ENCODE measurements around the gene CCDC110.

CCDC110 gene

DNA sequence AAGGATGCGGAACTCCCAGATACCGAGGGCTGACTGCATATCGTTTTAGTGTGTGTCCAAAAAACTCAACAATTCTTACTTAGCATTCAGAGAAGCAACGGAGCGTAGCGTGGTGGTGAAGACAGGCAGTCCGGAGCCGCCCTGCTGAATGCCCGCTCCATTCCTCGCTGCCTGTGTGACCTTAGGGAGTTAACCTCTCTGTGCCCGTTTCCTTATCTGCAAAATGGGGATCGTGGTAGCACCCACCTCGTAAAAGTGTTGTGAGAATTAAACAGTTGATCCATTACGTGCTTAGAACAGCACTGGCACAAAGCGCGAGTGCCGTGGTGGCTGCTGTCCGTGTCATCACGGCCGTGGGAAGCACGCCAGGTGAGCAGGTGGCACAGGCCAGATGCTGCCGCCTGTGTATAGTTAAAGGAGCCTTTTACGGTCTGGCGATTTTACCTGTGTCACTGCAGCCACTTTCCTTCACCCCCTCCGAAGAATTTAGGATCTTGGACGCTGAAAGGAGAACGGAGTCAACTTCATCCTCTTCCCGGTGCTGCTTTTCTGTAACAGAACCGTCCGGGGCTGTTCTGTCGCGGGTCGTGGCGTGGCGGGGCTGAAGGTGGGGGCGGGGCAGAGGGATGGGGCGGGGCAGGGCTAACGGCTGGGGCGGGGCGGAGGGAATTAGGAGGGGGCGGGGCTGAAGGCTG is 885 bp downstream of the CCDC110 start:
- peak in 1 of 2 experiments; percentile 32 for DNase-seq

DNA sequence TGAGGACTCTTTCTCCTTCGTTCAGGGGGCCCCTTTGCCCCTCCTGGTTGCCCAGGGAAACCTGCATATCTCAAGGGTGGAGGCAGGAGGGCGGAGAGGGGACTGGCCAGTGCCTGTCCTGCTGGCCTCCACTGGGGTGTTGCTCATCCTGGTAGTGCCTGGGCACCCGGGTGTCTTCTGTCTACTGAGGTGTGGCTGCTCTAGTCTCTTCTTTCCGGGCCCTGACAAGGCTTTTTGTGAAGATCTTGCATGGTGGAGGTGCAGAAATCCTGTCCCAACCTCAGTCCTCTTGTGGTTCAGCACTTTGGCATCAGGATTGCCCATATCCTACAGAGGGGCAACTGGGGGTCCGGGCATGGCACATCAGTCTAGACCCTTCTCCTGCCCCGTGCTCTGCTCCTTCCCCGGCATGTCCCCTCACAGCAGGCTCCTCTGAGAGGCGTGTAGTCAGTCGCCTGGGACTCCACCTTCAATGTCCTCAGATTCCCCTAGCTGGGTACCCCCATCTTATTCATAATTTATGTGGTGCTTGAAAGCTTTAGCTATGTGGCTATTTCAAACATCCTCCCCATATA is 1.9 kb downstream of the CCDC110 start:
- no peak for DNase-seq

DNA sequence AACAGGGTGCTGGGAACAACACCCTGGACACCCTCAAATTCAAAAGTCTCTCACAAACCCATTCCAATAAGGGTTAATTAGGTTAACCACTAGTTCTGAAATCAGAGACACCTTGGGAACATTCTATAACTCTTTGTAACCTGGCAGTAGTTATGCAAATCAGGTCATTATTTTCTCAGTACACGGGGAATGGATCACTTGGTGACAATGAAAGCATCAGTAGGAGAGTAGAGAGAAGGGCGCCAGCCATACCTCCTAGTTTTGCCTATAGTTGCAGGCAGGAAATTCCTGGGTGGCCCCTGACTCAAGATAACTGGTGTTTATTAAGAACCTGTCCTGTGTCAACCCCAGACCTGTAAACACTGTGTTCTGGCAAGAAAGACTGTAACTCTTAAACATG is 2.5 kb downstream of the CCDC110 start:
- DNase-seq = no peak

DNA sequence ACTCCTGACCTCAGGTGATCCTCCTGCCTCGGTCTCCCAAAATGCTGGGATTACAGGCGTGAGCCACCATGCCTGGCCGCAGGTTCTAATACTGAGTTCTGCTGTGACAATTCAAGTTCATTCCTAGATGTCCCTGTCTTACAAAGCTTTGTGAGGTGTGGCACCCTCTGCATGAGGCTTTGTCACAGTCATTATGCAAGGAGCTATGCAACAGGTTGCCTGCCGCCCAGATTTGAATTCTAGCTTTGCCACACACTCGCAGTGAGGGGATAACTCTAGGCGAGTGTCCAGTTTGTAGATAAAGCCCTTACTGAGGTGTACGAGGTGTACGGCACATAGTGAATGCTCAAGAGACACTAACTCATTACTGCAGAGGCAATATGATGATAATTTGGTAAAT is 3.5 kb downstream of the CCDC110 start:
- DNase-seq = no peak

DNA sequence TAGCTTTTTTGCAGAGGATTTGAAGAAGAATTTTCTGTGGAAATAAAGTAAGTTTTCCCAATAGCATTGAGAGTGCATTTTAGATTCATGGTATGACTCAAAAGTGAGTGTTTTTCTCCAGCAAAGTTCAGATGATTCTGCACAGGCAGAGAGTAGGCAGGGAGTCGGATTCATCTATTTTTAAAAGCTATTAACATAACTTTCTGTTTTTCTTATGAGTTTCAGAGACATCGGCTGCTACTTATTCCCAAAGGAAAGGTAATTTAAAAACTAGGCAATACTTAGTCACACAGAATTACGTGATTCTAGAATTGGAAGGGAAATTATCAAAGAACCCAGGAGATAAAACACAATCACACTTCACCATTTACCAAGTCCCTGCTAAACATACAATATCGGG is 4.4 kb downstream of the CCDC110 start:
- DNase-seq = no peak

DNA sequence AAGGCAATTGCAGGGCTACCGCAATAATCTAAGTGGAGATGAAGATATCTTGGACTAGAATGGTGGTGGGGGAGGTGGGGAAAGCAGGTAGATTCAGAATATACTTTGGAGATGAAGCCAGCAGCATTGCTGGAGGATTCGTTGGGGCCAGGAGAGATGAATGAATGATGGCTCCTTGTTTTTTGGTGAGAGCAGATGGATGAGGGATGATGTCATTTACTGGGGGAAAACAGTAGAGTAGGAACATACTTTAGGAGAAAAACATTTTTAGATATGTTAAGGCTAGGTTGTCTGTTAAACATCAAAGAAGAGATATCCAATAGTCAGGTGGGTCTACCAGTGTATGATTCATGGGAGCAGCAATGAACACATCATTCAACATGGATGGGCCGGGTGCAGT is 5.8 kb downstream of the CCDC110 start:
- no peak for DNase-seq

DNA sequence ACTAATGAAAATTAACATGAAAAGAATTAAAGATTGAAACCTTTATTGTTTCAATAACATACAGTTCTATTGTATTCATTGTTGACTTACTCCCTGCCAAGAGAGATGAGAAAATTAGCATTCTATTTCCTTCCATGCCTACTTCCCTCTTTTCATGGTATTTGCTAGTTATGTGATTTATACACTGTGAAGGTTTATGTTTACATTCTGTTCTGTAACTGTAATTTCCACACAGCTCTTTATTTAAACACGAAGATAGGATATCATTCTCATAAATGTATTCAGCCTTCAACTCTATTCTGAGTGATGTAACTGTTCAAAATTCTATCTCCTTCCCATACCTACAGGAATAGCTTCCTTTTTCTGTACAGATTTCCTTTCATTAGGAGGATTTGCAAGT is 6.6 kb downstream of the CCDC110 start:
- no peak for DNase-seq

DNA sequence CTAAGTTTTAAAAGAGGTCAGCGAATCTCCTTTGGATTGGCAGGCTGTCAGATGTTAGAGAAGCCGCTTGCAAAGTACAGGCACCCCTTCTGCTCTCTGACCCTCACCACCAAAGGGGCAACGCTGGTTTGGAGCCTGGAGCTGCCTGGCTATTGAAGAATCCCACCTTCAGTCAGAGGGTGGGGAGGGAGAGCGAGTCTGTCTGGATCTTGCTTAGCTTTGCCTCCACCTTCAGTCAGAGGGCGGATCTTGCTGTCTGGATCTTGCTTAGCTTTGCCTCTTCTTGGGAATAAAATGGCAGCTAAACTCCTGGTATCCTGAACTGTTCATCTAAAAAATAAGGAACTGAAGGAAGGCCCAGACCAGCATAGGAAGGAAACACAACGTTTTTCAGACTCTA is 7.3 kb downstream of the CCDC110 start:
- no peak for DNase-seq

DNA sequence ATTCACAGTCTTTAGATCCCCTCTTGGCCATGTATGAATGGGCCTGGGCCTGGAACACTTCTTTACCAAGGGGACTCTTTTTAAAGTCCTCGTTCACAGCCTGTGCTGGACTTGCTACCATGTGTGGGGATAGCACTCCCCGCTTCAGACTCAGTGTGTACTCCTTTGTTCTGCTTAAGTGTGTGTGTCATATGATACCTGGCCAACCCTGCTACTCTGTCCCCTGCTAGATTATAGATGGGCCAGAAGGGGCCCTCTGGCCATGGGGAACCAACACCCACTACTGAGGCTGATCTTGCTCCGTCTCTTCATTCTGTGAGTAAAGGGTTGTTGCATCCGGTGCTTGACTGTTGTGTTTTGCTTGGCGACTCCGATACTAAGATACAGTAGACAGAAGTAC is 8.0 kb downstream of the CCDC110 start:
- DNase-seq = no peak

DNA sequence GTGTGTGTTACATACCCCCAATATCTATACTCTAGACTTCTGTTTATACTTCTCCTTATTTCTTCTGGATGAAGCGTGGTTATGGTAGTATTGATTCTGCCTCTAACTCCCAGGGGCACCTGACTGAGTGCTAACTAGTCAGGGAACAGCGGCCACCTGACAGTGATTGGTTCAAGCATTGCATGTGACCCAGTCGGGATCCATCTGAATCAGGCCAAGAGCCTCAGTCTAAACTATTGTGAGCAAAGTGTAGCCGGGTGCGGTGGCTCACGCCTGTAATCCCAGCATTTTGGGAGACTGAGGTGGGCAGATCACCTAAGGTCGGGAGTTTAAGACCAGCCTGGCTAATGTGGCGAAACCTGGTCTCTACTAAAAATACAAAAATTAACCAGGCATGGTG is 10.0 kb downstream of the CCDC110 start:
- no peak for DNase-seq

DNA sequence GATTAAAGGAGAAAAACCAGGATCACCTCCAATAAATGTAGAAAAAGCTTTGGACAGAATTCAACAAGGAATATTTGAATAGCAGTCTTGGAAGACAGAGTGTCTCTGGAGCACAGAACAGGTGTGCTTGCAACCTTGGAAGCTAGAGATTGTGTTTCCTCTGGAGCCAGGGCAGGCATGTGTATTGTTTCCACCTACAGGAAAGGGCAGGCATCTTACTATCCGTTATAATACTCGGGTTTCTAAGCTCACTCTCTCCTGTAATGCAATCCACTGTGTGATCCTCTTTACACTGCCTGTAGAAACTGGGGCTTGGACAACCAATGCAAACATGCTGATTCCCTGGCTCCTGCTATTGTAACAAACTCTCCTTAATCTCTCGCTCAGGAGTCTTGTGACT is 14.4 kb downstream of the CCDC110 start:
- DNase-seq = no peak

DNA sequence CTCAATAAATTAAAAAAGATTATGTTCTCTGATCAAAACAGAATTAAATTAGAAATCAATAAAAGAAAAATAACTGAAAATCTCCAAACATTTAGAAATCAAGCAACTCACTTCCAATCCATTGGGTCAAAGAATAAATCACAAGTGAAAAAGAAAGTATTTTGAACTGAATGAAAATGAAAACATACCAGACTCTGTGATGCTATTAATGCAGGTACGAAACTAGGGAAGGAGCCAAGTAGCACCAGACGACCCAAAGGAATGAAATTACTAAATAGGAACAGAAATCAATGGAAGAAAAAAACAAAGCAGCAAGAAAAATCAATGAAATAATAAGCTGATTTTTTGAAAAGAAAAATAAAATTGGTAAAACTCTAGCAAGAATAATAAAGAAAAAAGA is 15.4 kb downstream of the CCDC110 start:
- DNase-seq = no peak

DNA sequence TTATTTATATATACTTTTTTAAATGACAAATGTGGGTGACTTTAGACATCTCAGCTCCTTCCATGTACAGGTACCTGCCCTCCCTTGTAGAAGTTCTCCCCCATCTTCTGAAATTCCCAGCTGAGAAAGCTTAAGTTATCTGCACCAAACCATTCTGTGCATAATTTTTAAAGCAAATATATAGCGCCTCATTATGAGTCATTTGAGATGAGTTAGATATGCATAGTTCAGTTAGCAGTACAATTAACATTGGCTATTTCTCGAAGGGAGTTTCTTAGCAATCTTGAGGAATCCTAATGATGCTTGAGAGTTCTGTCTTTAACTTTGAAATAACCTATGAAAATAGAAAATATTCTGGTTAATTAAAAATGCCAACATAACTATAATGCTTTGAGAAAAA is 26.3 kb downstream of the CCDC110 start:
- no peak for DNase-seq

DNA sequence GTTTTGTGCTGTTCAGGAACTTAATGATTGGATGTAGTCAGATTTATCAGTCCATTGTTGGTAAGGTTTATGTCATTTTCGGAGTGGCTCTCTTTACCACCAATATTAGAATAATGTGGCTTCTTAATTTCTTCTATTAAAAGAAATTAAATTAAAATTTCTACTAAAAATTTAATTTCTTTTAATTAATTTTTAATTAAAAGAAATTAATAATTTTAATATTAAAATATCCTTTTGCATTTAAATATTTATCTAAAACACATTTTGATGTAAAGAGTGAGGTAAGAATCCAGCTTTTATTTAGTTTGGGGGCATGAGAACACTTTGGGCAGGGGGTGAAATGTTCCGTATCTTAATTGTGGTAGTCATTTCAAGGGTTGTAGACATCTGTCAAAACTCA is 30.1 kb downstream of the CCDC110 start:
- no peak for DNase-seq

DNA sequence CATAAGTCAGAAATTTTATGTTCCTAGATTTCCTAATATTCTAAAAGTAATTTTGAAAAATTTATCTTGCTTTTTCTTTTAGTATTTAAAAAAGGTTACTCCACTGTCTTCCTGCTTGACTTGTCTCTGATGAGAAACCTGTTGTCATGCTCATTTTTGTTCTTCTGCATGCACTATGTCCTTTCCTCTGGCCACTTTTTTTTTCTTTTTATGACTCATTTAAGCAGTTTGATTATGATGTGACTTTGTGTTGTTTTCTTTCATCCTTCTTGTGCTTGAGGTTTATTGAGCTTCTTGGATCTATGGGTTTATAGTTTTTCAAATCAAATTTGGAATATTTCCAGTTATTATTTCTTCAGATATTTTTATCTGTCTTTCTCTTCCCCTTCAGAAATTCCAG is 33.7 kb downstream of the CCDC110 start:
- no peak for DNase-seq

DNA sequence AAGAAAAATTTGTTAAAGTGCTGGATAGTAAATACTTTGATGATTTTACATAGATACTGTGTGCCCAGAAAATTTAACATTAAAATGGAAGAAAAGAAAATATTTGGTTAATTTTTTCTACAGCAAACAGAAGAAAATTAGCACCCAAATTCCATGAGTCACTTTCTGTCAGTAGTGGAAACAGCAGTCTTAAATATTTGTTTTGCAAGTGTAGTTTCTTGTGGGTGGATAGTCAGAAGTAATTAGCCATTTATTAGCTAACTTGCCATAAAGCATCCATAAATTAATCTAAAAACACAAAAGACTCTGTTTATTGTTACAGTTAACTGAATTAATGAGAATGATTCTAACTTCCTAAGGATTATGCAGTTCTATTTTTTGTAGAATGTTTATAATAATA is 36.1 kb downstream of the CCDC110 start:
- no peak for DNase-seq

DNA sequence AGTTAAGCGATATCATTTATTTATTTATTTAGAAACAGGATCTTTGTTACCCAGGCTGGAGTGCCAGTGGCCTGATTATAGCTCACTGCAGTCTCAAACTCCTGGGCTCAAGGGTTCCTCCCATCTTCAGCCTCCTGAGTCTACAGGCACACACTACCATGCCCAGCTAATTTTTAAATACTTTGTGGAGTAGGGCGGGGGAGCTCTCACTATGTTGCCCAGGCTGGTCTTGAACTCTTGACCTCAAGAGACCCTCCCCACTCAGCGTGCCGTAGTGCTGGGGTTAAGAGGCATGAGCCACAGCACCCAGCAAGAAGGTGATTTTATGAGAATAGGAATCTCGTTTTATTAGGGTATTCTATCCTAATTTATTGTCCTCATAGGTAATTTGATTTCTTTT is 41.9 kb downstream of the CCDC110 start:
- DNase-seq = no peak

DNA sequence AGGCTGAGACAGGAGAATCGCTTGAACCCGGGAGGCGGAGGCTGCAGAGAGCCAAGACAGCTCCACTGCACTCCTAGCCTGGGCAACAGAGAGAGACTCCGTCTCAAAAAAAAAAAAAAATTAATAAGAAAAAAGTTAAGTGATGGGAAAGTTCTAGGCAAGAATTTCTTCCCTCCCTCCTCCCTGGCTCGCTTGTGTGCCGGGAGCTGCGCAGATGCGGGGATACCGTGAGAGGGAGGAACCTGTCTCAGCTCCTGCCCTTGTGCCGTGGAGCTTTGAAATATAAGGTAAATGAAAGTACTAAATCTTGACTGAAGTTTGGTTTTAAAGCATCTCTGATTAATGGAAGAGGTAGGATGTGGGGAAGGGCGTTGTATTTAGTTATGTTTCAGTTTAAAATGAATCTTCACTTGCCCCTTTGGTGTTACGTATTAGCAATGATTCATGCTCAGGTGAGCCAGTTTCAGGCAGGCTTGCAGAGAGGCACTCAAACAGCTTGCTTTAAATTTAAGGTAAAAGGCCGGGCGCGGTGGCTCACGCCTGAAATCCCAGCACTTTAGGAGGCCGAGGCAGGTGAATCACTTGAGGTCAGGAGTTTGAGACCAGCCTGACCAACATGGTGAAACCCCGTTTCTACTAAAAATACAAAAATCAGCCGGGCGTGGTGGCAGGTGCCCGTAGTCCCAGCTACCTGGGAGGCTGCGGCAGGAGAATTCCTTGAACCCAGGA is 44.4 kb downstream of the CCDC110 start:
- no peak for DNase-seq

DNA sequence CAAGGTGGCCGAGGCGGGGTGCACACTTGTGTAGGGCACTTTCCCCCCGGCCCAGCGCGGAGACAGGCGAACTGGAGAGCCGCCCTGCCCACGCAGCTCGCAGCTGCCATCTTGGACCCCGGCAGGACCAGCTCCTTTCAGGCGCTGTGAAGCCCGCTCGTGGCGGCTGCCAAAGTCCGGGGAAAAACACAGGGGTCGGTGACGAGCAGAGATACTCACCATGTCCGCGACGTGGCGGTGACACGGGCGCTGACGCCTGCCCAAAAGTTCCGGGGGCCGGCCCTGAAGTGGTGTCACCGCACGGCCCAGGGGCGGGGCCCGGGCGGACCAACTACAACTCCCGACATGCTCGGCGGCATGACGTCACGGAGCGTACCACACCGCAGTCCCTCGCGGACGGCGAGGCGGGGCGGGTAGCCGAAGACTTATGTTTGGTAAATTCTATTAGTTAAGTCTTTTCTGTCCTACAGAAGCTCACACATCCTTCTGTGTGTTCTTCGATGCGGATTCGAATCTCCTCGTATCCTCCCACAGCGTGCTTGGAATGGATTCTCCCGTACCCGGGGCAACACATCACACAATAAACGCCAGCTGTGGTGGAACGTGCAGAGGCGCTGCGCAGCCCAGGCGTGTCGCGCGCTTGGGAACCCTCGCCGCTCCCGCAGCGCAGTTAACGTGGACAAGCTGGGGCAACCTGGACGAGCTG is 45.7 kb downstream of the CCDC110 start, which contains the start of gene UFSP2:
UFSP2 (minus strand) TSS at position 318 of the 706 bp plus-strand sequence; CDS start at position 222, 96 bp downstream.
- peak in 1 of 2 experiments; percentile 32 for DNase-seq

DNA sequence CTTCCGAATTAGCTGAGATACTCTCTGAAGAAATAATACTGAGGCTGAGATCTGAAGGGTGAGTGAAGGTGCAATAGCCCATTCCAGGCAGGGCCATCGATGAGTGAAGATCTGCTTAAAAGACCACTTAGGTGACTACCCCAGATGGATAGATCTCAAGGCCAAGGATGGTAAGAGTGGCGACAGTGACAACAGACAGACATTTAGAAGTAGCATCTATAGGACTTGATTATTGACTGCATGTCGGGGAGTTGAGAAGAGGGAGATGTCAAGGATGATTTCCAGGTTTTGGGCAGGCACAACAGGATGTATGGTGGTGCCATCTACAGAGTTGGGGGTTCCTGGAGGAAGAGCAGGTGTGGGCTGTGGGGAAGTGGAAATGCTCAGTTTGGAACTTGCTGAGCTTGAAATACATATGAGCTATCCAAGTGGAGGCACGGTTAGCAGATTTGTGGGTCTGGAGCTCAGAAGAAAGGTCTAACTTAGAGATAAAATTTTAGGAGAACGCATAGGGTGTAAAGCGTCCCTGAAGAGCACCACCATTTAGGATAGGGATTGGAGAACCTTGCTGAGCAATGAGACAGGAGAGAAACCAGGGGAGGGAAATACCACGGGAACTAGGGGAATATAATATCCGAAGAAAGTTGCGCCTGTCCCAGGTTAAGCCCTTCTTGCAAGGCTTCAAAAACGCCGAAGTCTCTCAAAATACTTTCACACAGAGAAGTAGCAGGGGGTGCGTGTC is 46.5 kb downstream of the CCDC110 start:
- DNase-seq = no peak

DNA sequence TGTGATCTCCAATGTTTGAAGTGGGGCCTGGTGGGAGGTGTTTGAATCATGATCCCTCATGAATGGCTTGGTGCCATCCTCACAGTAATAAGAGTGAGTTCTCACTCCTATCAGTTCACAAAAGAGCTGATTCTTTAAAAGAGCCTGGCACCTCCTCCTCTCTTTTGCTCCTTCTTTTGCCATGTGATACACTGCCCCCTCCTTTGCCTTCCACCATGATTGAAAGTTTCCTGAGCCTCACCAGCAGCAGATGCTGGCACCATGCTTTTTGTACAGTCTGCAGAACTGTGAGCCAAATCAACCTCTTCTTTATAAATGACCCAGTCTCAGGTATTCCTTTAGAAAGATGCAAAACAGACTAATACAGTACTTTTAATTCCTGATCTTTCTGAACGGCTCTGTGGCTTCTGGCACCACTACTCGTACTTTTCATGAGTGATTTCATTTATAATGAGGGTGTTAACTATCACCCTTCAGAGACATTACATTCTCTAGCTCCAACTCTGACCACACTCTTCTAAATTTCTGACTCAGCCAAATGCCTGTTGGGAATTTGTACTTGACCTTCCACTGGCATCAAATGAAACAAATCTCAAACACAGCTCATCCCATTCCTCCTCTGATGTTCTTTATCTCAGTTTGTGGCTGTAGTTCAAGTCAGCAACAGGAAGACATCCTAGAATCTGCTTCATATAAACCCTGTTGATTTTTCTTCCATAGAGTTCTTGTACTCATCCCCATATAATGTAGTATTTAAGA is 50.0 kb downstream of the CCDC110 start:
- DNase-seq = no peak

DNA sequence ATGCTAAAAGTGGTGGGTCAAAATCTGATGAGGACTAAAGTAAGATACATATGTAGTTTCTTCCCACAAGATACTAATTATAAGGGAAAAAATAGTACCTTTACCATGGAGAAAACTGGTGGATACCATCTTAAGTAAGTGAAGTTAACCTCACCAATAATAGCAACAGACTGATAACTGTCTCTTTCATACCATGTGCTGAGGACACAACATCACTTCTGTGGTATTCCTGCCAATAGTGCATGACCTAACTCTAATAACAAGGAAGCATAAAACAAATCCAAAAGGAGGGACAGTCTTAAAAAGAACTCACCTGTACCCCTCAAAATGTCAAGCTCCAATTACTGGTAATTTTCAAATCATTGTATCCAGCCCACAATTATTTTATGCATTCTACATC is 54.6 kb downstream of the CCDC110 start:
- no peak for DNase-seq

Measured in cerebellar nuclear complex (tissue), 1 donor.